GM19324 (cell line): ENCODE measurements around the gene ZNF516.
A peak's percentile ranks its signal among the peaks of the same experiment; 100 is the strongest.

Experiments
- ATAC-seq: cut with Tn5 transposase; IDR thresholded peaks from one replicate; pipeline ENCODE4 v1.9.1; 2021; ENCODE audit warnings: mild to moderate bottlenecking, moderate library complexity; ENCODE audit not compliant: unreplicated experiment, low FRiP score

The ZNF516 gene

DNA sequence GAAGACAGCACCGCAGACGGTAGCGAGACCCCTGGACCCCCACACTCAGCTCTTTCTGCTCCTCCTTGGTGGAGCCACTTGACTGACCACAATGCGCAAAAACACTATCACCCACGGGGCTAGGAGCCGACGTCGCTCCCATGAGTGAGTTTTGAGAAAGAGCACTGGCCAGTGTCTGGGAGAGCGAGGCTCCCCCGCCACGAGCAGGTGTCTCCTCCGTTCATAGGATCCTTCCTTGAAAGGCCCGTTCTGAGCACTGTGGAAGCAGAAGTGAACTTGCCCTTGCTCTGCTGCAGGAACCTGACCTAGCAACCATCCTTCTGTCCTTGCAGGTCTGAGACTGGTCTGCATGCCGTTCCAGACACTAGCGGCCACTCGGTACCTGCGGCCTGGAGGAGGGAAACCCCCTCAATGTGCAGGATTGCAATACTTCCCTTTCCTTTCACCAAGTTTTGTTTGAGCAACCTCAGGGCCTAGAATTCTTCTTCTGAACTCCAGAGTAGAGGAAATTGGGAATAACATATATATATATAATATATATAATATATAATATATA is 12.9 kb upstream of the ZNF516 start:
- ATAC-seq, result no peak

DNA sequence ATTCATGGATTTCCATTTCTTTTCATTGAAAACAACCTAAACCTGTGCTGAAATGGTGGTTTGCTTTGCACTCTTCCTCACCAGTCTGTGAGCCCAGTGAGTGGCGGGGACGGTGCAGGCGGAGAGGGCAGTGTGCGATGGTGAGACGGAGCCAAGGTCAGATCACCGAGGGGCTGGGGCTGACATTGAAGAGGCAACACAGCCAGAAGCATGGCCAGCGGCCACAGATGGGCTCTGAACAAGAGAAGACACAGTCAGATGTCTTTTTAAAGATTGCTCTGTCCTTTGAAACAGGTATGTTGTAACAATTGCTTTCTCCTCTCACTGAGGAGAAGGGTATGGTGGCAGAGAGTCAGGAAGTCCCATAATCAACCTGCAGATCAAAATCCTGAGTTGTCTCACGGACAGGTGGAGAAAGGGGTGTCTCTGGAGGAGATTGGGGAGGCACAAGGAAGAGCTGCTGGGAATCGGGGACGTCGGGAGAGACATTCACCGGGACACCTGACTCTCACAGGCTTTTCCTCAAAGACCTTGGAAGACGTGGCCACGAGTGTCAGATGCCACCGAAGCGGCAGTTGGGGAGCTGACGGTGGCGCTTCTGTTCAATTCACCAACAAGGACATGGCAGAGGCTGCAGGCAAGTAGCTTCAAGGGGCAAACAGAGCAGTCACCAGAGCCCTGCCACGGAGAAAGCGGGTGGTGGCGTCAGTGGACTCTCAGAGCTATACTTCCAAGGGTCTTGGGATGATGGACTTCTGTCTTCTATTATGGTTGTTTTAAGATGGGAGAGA is 12.1 kb upstream of the ZNF516 start:
- no peak for ATAC-seq

DNA sequence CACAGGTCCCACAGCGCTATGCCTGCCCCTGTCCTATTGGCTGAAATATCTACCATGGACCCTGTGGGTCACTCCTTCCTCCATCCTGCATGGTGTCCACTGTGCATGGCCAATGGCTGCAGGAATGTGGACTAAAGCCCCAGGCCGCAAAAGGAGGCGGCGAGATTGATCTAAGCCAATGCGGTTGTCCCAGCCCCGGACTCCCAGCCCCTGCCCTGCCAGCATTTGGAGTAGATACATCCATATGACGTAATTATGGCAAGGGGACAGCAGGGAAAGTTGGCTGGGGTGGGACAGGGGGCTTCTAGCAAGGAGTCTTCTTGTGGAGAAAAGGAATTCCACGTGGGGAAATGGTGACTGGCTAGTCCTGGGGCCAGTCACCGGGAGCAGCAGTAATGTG is 11.4 kb upstream of the ZNF516 start:
- no peak for ATAC-seq

DNA sequence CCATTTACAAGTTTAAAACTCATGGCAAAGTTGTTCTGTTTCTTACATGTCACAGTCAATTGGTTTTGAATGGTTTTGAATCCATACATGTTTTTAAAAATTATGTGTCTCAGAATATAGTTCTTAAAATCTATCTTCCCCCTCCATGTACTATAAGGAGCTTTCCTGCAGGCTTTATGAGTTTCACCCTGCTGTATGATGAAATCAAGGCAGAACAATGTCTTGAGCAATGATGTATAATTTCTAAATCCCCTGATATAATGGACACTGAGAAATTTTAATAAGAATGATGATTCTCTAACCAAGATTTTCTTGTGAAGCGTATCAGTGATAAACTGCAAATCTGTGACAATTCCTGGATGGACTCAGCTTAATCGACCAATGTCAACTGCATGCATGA is 10.6 kb upstream of the ZNF516 start:
- no peak for ATAC-seq

DNA sequence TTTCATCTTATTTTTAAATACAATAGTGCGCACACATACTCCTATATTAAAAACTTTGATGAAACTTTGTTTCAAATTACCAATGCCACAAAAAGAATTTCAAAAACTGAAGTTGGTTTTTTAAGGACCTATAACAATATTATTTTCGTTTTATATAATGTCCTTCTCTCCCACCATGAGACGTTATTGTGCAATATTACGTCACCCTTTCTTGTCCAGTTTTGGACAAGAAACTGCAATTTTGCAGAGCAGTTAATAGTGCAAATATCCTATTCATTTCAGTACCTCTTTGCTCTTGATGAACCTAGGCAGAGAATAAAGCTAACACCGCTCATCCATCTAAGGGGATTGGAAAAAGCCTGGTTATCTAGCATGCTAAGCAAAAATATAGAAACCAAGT is 9.7 kb upstream of the ZNF516 start:
- no peak for ATAC-seq

DNA sequence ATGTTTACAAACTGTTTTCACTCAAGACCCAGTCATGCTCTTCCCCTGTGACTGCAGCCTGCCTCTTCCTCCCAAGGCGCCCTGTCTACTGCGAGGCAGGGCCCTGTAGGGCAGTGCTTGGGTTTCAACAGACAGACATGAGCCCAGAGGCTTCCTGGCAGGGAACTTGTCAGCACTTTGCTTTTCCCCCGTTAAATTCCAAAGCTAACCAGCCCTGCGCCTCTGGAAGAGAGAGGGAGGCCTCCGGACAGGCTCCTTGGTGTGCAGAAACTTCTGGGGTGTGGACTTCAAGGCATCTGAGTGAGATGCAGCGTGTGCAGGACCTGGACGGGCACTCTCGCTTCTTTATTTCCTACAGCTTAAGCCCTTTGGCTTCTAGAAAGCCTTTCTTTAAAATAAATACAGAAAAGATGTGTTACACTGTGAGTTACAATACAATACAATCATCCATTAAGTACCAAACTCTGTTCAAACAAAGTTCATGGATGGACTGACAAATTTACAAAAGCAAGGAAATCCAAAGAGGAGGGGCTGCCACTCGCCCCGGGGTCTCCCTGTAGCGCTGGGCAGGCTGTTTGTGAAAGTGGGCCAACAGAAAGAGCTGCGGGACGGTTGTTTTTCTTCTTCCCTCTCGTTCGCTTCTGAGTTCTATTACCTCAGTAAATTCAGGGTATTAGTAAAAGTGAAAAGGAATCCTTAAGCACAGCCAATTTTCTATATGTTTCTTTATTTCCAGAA is 8.8 kb upstream of the ZNF516 start:
- no peak for ATAC-seq

DNA sequence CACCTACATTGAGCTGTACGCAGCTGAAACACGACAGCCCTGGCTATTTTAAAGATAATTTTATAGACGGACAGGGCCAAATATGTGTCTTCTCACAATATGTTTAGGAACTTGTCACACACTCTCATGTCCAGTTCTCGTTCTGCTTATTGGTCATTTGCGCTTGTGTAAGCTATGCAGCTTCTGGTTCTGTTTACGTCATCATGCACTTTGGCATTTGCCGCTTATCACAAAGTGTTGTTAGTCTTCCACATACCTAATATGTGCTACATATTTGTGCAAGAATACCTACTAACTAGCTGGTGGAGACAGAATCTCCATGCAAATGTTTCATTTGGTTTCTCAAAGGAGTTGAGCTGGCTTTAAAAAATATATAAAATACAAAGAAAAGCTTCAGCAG is 7.5 kb upstream of the ZNF516 start:
- ATAC-seq, result no peak

DNA sequence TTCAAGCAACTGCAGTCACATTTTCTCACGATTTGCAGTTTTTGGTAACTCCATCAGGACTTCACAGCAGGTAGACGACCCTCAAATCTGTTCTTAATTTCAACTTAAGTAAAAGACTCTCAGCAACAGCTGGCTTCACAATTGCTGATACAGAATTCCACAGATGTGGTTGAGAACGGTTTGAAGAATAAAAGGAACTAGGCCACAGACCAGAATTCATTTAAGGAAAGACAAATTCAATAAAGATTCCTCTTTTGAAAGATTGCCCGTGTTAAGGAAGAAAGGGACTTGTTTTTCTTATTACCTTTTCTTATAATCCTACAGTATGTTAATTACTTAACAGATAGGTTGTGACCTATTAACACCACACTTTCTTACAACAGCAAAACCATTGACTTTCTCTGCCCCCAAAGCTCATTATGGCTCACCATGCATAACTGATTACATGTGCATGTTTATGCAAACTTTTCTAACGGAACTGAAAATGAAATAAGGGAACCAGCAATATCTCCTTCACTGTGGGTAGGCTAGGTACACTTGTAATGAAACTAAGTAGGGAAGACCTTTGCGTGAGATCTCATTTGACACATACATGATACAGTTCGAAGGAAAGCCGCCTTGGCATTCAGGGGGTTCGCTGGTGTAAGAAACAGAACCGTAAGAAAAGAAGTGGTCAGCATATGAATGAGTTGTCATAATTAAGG is 4.7 kb upstream of the ZNF516 start:
- peak; percentile 73 for ATAC-seq

DNA sequence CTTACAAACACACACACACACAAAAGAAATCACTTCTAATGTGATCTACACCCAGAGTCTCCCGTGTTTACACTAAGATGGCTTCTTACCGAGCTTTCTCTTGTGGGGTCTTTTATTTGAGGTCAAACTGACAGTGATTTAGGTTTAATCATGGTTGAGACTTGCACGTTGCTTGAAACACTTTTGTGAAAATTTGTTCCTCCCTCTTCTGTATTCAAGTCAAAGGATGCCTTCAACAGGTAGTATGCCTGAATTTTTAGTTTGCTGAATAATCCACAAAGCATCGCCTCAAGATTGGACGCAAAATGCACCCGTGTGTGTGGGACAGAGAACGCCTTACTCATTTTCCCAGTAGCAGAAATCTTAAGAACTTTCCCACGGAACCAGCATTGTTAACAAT is 4.0 kb upstream of the ZNF516 start:
- ATAC-seq, result no peak

DNA sequence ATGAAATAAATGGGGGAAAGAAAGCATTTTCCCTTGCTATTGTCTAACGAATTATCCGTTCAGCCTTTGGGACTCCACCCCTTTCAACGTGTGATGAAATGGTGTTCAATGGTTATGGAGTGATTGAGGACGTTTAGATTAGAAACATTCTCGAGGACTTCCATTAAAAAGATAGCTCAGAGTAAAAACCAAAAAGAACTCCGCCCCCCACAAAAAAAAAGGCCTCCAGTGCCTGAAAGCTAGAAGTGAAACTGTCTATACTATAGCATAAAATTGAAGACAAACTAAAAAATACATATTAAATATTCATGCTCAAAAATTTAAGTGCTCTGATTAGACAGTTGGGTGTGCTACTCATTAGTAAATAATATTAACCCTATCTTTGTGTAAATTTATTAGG is 3.0 kb upstream of the ZNF516 start:
- ATAC-seq, result no peak

DNA sequence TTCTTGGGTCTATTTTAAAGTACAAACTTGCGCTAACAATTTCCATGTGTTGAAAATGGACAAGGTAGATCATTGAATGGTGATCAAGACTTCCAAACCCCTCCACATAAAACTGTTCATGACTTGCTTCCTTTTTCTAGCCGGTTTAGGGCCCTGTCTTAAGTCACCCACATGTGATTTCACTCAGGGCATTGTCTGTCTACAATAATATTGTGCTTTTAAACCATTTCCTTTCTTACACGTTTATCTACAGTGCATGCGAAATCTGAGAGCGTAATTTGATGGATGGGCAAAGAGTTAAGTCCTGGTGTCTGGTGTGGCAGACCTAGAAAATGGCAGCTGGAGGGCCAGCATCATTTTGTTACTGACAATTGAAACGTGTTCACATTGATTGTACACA is 2.0 kb upstream of the ZNF516 start:
- ATAC-seq, result no peak

DNA sequence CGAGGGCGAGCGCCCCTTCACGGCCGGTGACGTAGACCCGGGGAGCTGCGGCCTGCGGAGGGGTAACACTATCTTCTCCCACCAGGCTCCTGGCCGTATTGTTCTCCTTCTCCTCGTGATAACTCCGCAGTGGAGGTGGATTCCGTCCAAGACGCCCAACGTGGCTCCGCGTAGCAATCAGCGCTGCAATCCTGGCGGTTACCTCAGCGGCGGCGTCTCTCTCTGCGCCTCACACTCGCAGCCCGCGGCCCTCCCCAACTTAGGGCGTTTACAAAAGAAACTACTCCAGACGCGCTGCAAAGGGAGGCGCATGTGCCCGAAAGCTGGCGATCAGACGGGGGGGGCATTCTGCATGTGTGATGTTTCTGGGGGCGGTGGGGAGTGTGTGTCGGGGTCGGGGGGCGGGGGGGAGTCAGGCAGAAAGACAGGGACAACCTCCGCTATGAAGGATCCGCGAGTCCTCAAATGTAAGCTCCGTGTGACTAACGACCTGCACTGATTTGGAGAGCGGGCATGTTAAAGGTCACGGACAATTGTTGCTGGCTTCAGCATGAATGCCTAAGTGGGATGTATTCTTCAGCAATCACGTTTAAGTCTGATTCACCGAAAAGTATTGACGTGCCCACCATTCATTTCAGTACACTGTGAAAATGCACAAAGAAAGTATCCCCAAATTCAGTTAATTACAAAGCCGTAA is 1.3 kb upstream of the ZNF516 start:
- ATAC-seq, result no peak

DNA sequence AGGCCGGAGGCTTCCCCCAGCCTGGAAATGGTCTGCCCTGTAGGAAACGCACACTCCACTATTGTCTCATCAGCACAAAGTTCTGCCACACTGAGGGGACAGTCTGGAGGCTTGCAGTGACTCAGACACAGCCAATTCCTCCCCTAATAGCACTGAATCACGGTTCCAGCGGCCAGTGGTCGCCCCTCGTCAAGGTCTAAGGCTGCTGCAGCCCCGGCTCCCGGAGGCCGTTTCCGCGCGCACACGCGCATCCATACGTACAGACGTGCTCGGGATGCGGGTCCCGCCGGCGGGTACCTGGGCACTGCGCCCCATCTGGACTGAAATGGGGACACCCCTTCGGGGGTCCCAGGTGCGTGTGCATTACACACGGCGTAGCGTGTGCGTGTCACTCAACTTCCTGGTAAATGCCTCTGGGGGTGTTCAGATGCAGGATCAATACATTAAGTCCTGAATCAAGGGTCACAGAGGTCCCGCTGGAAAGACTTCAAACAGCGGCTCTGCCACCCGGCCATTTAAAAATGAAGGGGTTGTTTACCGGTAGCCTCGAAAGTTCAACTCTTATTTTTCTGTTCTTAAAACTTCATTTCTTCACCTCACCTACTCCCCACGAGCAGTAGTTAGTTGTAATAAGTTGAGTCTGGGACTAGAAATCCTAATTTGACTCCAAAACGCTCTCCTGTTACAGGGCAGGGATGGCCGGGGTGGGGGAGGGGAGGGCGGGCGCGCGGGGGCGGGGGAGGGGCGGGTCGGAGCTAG is 572 bp upstream of the ZNF516 start:
- no peak for ATAC-seq

DNA sequence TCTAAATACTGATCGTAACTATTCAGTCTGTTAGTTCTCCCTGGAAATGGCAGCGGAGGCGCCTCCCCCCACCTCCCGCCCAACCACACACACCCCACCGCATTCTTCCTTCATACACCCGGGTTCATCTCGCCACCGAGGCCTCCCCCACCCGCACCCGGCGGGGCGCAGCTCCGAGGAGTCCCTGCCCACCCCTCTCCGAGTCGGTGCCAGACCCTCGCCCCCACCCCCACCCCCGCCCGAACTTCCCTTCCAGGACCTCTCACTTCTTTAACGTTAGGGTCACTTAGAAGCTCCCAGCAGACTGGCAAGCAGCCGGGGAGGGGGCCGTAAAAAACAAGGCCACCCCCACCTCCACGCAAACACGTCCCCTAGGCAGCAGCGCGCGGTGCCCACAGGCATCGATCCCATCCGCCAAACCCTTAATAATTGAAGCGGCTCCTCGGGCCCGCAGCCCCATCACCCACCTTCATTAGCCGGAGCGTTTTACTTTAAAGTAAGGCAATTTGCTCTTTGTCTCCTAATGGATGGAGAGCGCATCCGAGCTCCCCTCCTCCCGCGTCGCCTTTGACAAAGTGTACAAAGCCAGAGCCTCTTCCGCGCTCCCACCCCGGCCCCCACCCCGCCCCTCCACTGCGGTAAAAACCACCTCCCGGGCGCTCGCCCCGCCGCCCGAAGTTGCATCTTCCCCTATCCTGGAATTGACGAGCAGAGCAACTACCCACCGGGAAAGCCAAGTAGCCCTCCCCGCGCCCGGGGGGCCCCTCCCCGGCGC is 624 bp downstream of the ZNF516 start:
- no peak for ATAC-seq

DNA sequence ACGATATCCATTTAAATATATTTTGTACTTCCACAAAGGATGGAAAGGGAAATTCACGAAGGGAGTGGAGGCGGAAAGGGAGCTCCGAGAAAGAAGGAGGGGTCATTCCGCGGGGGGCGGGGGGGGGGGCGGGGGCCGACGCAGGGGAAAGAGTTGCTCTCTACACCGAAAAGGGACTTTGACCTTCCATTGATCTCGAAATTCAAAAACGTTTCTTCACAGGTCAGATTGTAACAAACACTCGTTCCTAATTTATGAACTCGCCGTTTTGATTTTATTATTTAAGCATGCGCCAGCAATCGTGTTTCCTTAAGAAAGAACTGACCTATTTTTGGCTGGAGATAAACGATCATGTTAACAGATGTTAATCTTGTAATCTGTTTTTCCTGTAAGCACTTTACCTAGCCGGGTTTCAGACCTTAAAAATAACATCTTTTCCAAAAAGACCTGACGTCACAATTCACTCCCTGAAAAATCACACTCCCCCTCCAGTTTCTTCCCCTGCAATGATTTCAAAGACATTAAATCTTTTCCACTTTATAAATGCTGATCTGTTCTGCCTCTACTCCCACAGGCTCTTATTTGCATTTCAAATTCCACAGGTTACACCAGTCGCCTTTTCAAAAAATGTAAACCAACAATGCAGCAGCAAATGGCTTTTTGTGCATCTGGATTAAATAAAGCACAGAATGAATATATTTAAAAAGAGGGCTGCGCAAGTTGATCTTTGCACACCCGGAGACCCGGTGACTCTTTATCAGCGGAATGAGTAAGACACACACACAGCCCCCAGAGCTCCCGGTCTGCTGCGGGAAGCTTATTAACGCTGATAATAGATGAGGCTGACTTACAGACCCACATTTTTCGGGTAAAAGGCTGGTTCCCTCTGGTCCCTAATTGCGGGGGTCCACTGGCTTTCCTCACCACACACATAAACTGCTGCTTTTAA is 1.6 kb downstream of the ZNF516 start:
- peak; percentile 17 for ATAC-seq

DNA sequence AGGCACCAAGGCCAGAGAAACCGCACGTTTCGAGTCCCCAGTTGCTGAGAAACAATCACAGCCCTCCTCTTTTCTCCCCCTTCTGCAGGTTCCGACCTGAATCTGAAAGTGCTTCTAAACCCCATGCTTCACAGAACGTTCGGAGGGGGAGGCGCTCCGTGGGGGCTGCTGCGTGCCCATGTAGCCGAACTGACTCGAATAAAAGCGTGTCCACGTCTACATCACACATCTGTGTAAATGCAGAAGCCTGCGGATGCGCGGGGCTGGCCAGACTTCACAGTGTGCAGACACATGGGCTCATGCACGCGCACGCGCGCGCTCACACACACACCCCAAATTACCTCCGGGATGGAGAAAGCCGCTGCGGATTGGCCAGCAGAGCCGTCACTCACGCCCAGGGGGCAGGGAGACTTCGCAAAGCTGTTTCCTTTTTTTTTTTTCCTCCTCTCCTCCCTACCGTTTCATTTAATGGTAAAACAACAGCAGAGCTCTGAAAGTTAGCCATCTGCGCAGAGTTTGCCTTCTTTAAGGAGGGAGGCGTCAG is 2.3 kb downstream of the ZNF516 start:
- ATAC-seq, result peak; percentile 83

DNA sequence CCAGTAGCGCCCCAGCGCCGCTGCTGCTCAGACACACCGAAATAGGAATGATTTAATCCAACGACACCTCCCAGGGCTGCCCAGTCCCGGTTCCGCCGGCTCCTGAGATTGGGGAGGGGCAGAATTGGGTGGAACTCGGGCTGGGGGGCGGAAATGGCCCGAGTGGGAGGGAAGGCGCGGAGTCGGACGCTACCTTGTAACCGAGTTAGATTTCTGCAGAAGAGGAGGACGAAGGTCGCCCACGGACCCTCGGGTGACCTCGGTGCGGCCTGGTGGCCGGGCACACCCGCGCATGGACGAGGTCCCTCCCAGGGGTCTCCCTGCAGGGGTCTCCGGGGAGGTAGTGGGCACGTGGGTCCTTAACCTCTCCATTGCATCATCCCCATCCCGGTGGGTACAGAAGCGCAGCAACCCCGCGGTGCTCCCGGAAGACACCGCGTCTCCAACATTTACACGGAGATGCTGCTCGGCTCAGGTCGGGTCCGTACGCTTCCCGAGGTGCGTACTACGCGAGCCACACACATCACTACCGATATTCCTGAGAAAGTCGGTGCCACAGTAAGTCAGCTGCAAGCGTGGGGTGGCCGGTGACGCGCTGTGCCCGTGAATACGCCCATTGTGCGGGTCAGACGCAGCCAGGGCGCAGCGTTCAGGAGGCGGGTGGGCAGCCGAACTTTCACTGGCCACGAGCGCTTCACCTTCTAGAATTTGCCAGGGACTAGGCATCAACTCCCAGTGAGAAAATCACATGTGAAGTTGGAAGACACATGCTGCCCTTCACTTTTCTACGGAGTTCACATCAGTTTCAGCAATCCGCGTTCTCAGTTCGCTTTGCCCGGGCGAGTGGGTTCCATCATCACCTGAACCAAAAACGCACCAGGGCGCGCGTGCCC is 3.0 kb downstream of the ZNF516 start:
- no peak for ATAC-seq
